HCT116 (cell line): ENCODE measurements around the gene GLTP. TPM values are rescaled to one million over a fixed set of nuclear protein-coding genes. Genes with fewer than 3 reads are reported as not detected.
A peak's percentile ranks its signal among the peaks of the same experiment; 100 is the strongest.

Source experiments
- ATAC-seq: fragments of 200-7000 bp; cut with Tn5 transposase; 2 replicates; pipeline ENCODE4 v1.9.1; 2020; ENCODE audit warnings: mild to moderate bottlenecking, moderate library complexity
- BruUV-seq: library from RNA; stranded (reverse); fragments of 400-500 nt; replicated peaks from 2 replicates; lab custom pipeline; 2021; lab: Mats Ljungman, UMichigan
- CTCF ChIA-PET: fragments of 300-600 bp; sonication (Branson Sonifier 250); formaldehyde crosslinking; loops from one replicate; lab custom pipeline; 2021; ENCODE audit warnings: antibody characterized with exemption; lab: Charles Lee
- POLR2A ChIA-PET: fragments of 300-600, 350-600 bp; sonication (Branson Sonifier 250); formaldehyde crosslinking; loops from one replicate; lab custom pipeline; 2021; ENCODE audit warnings: antibody characterized with exemption; lab: Charles Lee
- RAD21 ChIA-PET, 2 experiments: fragments of 300-600 bp; sonication (Branson Sonifier 250); formaldehyde crosslinking; loops; one replicate each; lab custom pipeline; 2023; ENCODE audit warnings: low total read pairs in 2 of 2; ENCODE audit not compliant: uncharacterized antibody in 2 of 2, unreplicated experiment in 2 of 2, low non-redundant PET in 1 of 2; lab: Charles Lee
- DNase-seq: peaks from one replicate; pipeline ENCODE4 v3.0.0-alpha.2; 2010; ENCODE audit warnings: low read depth, low spot score
- H2AFZ ChIP-seq: fragments of 200-600 bp; shearing (Covaris generic), sonication (generic); 2 replicates; pipeline ENCODE4 v1.6.1; 2017; ENCODE audit warnings: low read depth, mixed run types, mixed read lengths, antibody characterized with exemption, low read length; ENCODE audit not compliant: poor library complexity, severe bottlenecking
- H3K27ac ChIP-seq: 2 replicates; pipeline ENCODE4 v1.5.1; 2012; ENCODE audit warnings: low read depth, low read length
- H3K27me3 ChIP-seq: fragments of 200-600 bp; sonication (generic); 2 replicates; pipeline ENCODE4 v1.6.1; 2016; ENCODE audit warnings: mixed run types, low read length, mixed read lengths; ENCODE audit not compliant: insufficient read depth
- H3K36me3 ChIP-seq, 2 experiments: fragments of 200-500 bp in 1 of 2; fragments of 200-600 bp in 1 of 2; sonication (Bioruptor generic) in 1 of 2; sonication (generic) in 1 of 2; 2 replicates each; pipeline versions ENCODE4 v1.5.1 to v1.6.1; 2014 to 2016; ENCODE audit warnings: low read length in 2 of 2, inconsistent platforms in 1 of 2, mixed read lengths in 1 of 2, mixed run types in 1 of 2; ENCODE audit not compliant: insufficient read depth in 2 of 2, control insufficient read depth in 1 of 2
- H3K4me1 ChIP-seq, 2 experiments: fragments of 200-600 bp in 1 of 2; sonication (generic) in 1 of 2; 2 replicates each; pipeline versions ENCODE4 v1.5.1 to v1.6.1; 2012 to 2017; ENCODE audit warnings: low read length in 2 of 2, inconsistent platforms in 1 of 2, mild to moderate bottlenecking in 1 of 2, mixed read lengths in 1 of 2, mixed run types in 1 of 2, moderate library complexity in 1 of 2; ENCODE audit not compliant: insufficient read depth in 2 of 2, control insufficient read depth in 1 of 2
- H3K4me2 ChIP-seq: fragments of 200-600 bp; sonication (generic); 2 replicates; pipeline ENCODE4 v1.6.1; 2017; ENCODE audit warnings: mixed run types, low read length, mixed read lengths
- H3K4me3 ChIP-seq, 2 experiments: fragments of 200-600 bp in 1 of 2; sonication (generic) in 1 of 2; replicated peaks in 1 of 2; 2 replicates each; pipeline ENCODE4 v1.5.1; 2011 to 2016; ENCODE audit warnings: low read length in 2 of 2, control low read depth in 1 of 2, low read depth in 1 of 2, mild to moderate bottlenecking in 1 of 2, mixed read lengths in 1 of 2, mixed run types in 1 of 2
- H3K79me2 ChIP-seq: fragments of 200-600 bp; sonication (generic); 2 replicates; pipeline ENCODE4 v1.6.1; 2017; ENCODE audit warnings: mild to moderate bottlenecking, mixed run types, low read length, moderate library complexity, mixed read lengths; ENCODE audit not compliant: insufficient read depth
- H3K9ac ChIP-seq: fragments of 200-600 bp; sonication (generic); 2 replicates; pipeline ENCODE4 v1.6.1; 2016; ENCODE audit warnings: low read length, mixed read lengths
- H3K9me2 ChIP-seq: fragments of 200-600 bp; sonication (generic), shearing (Covaris generic); 2 replicates; pipeline ENCODE4 v1.6.1; 2017; ENCODE audit warnings: mixed run types, mild to moderate bottlenecking, moderate library complexity; ENCODE audit not compliant: insufficient read depth
- H3K9me3 ChIP-seq, 2 experiments: fragments of 200-500 bp in 1 of 2; fragments of 200-600 bp in 1 of 2; sonication (Bioruptor generic) in 1 of 2; sonication (generic) in 1 of 2; 2 replicates each; pipeline ENCODE4 v1.6.1; 2014 to 2017; ENCODE audit warnings: low read length in 2 of 2, mixed read lengths in 2 of 2, inconsistent platforms in 1 of 2, low read depth in 1 of 2, mild to moderate bottlenecking in 1 of 2, mixed run types in 1 of 2, moderate library complexity in 1 of 2; ENCODE audit not compliant: control insufficient read depth in 1 of 2, insufficient read depth in 1 of 2
- H4K20me1 ChIP-seq: fragments of 200-600 bp; sonication (generic), shearing (Covaris generic); 2 replicates; pipeline ENCODE4 v1.6.1; 2017; ENCODE audit warnings: mixed run types, mild to moderate bottlenecking, moderate library complexity; ENCODE audit not compliant: insufficient read depth
- ATF3 ChIP-seq: IDR thresholded peaks from 2 replicates; pipeline ENCODE4 v1.6.1; 2012
- CEBPB ChIP-seq: IDR thresholded peaks from 2 replicates; pipeline ENCODE4 v1.6.1; 2012; ENCODE audit warnings: low read depth
- EGR1 ChIP-seq: IDR thresholded peaks from 2 replicates; pipeline ENCODE4 v1.6.1; 2012; ENCODE audit warnings: low read depth
- ELF1 ChIP-seq: IDR thresholded peaks from 2 replicates; pipeline ENCODE4 v1.6.1; 2012; ENCODE audit warnings: low read depth, borderline replicate concordance
- EZH2 ChIP-seq: fragments of 200-600 bp; sonication (generic); IDR thresholded peaks from 2 replicates; pipeline ENCODE4 v1.6.1; 2017; ENCODE audit warnings: antibody characterized with exemption, mixed run types
- EZH2phosphoT487 ChIP-seq: fragments of 200-600 bp; IDR thresholded peaks from 2 replicates; pipeline ENCODE4 v1.6.1; 2018; ENCODE audit warnings: antibody characterized with exemption, borderline replicate concordance
- FOSL1 ChIP-seq: IDR thresholded peaks from 2 replicates; pipeline ENCODE4 v1.6.1; 2012; ENCODE audit warnings: low read depth
- JUND ChIP-seq: IDR thresholded peaks from 2 replicates; pipeline ENCODE4 v1.6.1; 2012
- MAX ChIP-seq: IDR thresholded peaks from 2 replicates; pipeline ENCODE4 v1.6.1; 2012
- POLR2A ChIP-seq: IDR thresholded peaks from 2 replicates; pipeline ENCODE4 v1.7.0; 2011; ENCODE audit warnings: borderline replicate concordance; ENCODE audit not compliant: insufficient read depth, insufficient read length; ENCODE audit errors: extremely low read depth
- SIN3A ChIP-seq: IDR thresholded peaks from 2 replicates; pipeline ENCODE4 v1.6.1; 2012; ENCODE audit warnings: low read depth
- SRF ChIP-seq: IDR thresholded peaks from 2 replicates; pipeline ENCODE4 v1.6.1; 2012; ENCODE audit warnings: low read depth
- TCF7L2 ChIP-seq: IDR thresholded peaks from 2 replicates; pipeline ENCODE4 v1.7.0; 2011; ENCODE audit warnings: borderline replicate concordance, inconsistent platforms; ENCODE audit not compliant: insufficient read depth, insufficient read length; ENCODE audit errors: extremely low read depth
- ZFX ChIP-seq: fragments of 450-650 bp; IDR thresholded peaks from 2 replicates; pipeline ENCODE4 v1.6.1; 2017
- intact Hi-C: fragments of 100-400 bp; cut with micrococcal nuclease; formaldehyde crosslinking; loops from 2 replicates; pipeline ENCODE4 v1.10.0; 2022
- total RNA-seq: library from RNA; stranded (reverse); gene quantifications from one replicate; pipeline ENCODE4 v1.2.1, GENCODE V29; 2021; ENCODE audit not compliant: unreplicated experiment
- TF ChIP-seq, protein P1 (sequence below): IDR thresholded peaks from 2 replicates; pipeline ENCODE4 v1.6.1; 2011; ENCODE audit warnings: mild to moderate bottlenecking, low read length, moderate library complexity; ENCODE audit not compliant: insufficient replicate concordance; ENCODE audit errors: extremely low read depth
- TF ChIP-seq, protein P2 (sequence below), 3 experiments: fragments of 200-600 bp in 1 of 3; sonication (generic) in 1 of 3; IDR thresholded peaks in 2 of 3; conservative IDR thresholded peaks in 1 of 3; 2 replicates each; pipeline ENCODE4 v1.5.1; 2012 to 2017; ENCODE audit warnings: low read depth in 2 of 3, low read length in 2 of 3, antibody characterized with exemption in 1 of 3, borderline replicate concordance in 1 of 3, control low read depth in 1 of 3, mild to moderate bottlenecking in 1 of 3, mixed read lengths in 1 of 3, mixed run types in 1 of 3, moderate library complexity in 1 of 3; ENCODE audit not compliant: insufficient read depth in 1 of 3
- TF ChIP-seq, protein P3 (sequence below): IDR thresholded peaks from 2 replicates; pipeline ENCODE4 v1.6.1; 2012; ENCODE audit warnings: low read depth

Gene GLTP
- total RNA-seq, 1 experiment from 2014 or later = 26.6 TPM

DNA sequence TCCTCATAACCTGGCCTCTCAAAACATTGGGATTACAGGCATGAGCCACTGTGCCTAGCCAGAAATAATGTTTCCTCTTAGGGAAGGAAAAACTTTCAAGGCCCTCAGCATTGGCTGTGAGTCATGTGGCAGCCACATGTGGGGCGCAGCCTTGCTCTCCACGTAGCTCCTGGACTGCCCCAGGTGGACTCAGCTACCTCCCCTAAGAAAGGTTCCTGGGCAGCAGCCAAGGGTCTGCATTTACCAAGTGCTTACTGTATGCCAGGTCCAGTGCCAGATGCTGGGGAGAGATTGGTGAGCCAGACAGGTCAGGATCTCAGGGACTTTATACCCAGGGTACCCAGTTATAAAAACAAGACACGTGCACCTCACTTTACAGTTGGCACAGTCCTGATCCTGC is 43.4 kb downstream of the GLTP start:
- Histone ChIP-seq H3K9me2 (no peaks in the 10 kb centered on the region), H3K36me3 (no peaks in the 10 kb centered on the region), H4K20me1 (no peaks in the 10 kb centered on the region), H3K27me3 (no peaks in the 10 kb centered on the region), H3K4me2 (no peak overlapping the region), H3K9ac (no peak overlapping the region), H3K4me3 (no peak overlapping the region), H3K4me1 (peaks cover 14 to 42% of the 10 kb centered on the region in 2 experiments; a peak in 3 of 4 replicates), H3K9me3 (no peaks in the 10 kb centered on the region), H2AFZ (peak overlapping the region; percentile 54), H3K27ac (no peak overlapping the region), H3K79me2 (no peaks in the 10 kb centered on the region)
- ChIA-PET RAD21 (no interaction called here), CTCF (interaction anchor here (2.1 kb wide), 1 partner anchor 9 kb away, joined by 9 read pairs; no protein-coding TSS in a partner anchor), POLR2A (no interaction called here)
- TF ChIP-seq CEBPB (no peak), MAX (no peak), SRF (no peak), TCF7L2 (no peak), ZFX (no peak), ELF1 (no peak), EGR1 (no peak), EZH2phosphoT487 (no peak), JUND (no peak), EZH2 (no peak), ATF3 (no peak), FOSL1 (no peak), SIN3A (no peak), POLR2A (no peak)
- TF ChIP-seq, protein P1, sequence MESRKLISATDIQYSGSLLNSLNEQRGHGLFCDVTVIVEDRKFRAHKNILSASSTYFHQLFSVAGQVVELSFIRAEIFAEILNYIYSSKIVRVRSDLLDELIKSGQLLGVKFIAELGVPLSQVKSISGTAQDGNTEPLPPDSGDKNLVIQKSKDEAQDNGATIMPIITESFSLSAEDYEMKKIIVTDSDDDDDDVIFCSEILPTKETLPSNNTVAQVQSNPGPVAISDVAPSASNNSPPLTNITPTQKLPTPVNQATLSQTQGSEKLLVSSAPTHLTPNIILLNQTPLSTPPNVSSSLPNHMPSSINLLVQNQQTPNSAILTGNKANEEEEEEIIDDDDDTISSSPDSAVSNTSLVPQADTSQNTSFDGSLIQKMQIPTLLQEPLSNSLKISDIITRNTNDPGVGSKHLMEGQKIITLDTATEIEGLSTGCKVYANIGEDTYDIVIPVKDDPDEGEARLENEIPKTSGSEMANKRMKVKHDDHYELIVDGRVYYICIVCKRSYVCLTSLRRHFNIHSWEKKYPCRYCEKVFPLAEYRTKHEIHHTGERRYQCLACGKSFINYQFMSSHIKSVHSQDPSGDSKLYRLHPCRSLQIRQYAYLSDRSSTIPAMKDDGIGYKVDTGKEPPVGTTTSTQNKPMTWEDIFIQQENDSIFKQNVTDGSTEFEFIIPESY = no peak
- TF ChIP-seq, protein P2, sequence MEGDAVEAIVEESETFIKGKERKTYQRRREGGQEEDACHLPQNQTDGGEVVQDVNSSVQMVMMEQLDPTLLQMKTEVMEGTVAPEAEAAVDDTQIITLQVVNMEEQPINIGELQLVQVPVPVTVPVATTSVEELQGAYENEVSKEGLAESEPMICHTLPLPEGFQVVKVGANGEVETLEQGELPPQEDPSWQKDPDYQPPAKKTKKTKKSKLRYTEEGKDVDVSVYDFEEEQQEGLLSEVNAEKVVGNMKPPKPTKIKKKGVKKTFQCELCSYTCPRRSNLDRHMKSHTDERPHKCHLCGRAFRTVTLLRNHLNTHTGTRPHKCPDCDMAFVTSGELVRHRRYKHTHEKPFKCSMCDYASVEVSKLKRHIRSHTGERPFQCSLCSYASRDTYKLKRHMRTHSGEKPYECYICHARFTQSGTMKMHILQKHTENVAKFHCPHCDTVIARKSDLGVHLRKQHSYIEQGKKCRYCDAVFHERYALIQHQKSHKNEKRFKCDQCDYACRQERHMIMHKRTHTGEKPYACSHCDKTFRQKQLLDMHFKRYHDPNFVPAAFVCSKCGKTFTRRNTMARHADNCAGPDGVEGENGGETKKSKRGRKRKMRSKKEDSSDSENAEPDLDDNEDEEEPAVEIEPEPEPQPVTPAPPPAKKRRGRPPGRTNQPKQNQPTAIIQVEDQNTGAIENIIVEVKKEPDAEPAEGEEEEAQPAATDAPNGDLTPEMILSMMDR (IDR thresholded peaks at IDR 0.05 in 2 of 3, conservative IDR thresholded peaks at IDR 0.05 in 1 of 3; ENCODE audit: borderline replicate concordance in 1 of 3, insufficient read depth in 1 of 3, low read depth in 2 of 3, low read length in 2 of 3) = no peak
- TF ChIP-seq, protein P3, sequence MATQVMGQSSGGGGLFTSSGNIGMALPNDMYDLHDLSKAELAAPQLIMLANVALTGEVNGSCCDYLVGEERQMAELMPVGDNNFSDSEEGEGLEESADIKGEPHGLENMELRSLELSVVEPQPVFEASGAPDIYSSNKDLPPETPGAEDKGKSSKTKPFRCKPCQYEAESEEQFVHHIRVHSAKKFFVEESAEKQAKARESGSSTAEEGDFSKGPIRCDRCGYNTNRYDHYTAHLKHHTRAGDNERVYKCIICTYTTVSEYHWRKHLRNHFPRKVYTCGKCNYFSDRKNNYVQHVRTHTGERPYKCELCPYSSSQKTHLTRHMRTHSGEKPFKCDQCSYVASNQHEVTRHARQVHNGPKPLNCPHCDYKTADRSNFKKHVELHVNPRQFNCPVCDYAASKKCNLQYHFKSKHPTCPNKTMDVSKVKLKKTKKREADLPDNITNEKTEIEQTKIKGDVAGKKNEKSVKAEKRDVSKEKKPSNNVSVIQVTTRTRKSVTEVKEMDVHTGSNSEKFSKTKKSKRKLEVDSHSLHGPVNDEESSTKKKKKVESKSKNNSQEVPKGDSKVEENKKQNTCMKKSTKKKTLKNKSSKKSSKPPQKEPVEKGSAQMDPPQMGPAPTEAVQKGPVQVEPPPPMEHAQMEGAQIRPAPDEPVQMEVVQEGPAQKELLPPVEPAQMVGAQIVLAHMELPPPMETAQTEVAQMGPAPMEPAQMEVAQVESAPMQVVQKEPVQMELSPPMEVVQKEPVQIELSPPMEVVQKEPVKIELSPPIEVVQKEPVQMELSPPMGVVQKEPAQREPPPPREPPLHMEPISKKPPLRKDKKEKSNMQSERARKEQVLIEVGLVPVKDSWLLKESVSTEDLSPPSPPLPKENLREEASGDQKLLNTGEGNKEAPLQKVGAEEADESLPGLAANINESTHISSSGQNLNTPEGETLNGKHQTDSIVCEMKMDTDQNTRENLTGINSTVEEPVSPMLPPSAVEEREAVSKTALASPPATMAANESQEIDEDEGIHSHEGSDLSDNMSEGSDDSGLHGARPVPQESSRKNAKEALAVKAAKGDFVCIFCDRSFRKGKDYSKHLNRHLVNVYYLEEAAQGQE = no peak
- ATAC-seq (no peak), DNase-seq (no peak)
- intact Hi-C loops = no loop called here
- no TSS peak for BruUV-seq
